Calu3 (cell line): ENCODE data around the gene IKZF1. TPM values are rescaled to one million over a fixed set of nuclear protein-coding genes. Genes with fewer than 3 reads are reported as not detected.

Experiments
- BruUV-seq: library from RNA; stranded (reverse); fragments of 400-500 nt; replicated peaks from 2 replicates; lab custom pipeline; 2021; lab: Mats Ljungman, UMichigan
- CTCF ChIA-PET: fragments of 300-600 bp; sonication (Branson Sonifier 250); formaldehyde crosslinking; loops from one replicate; lab custom pipeline; 2022; ENCODE audit warnings: antibody characterized with exemption; lab: Charles Lee
- DNase-seq: peaks from one replicate; pipeline ENCODE4 v3.0.0; 2022
- H3K27ac Mint-ChIP-seq: one replicate; pipeline ENCODE4 v1.8.0; 2022; ENCODE audit warnings: mixed read lengths; ENCODE audit not compliant: unreplicated experiment
- H3K27me3 Mint-ChIP-seq: one replicate; pipeline ENCODE4 v1.8.0; 2022; ENCODE audit warnings: mixed read lengths; ENCODE audit not compliant: unreplicated experiment
- H3K36me3 Mint-ChIP-seq: one replicate; pipeline ENCODE4 v1.8.0; 2022; ENCODE audit warnings: mild to moderate bottlenecking, moderate library complexity, mixed read lengths; ENCODE audit not compliant: insufficient read depth, unreplicated experiment
- H3K4me1 Mint-ChIP-seq: one replicate; pipeline ENCODE4 v1.8.0; 2022; ENCODE audit warnings: mild to moderate bottlenecking, low read depth, mixed read lengths; ENCODE audit not compliant: unreplicated experiment
- H3K4me3 Mint-ChIP-seq: one replicate; pipeline ENCODE4 v1.8.0; 2022; ENCODE audit warnings: mild to moderate bottlenecking, low read depth, moderate library complexity, mixed read lengths; ENCODE audit not compliant: unreplicated experiment
- H3K9me3 Mint-ChIP-seq: one replicate; pipeline ENCODE4 v1.8.0; 2022; ENCODE audit warnings: low read depth, mixed read lengths; ENCODE audit not compliant: unreplicated experiment
- CTCF ChIP-seq: fragments of 200-600 bp; IDR thresholded peaks from one replicate; pipeline ENCODE4 v1.8.0; 2022; ENCODE audit warnings: antibody characterized with exemption; ENCODE audit not compliant: unreplicated experiment
- intact Hi-C: fragments of 100-400 bp; cut with micrococcal nuclease; formaldehyde crosslinking; loops from one replicate; pipeline ENCODE4 v1.10.0; 2022; ENCODE audit not compliant: unreplicated experiment
- total RNA-seq: library from RNA; stranded (reverse); gene quantifications from 2 replicates; pipeline ENCODE4 v1.2.3, GENCODE V29; 2022

Gene IKZF1
- total RNA-seq, 1 experiment from 2014 or later = 0.28 TPM

GRCh38 chr7:50275430-50275829 is 29.1 kb upstream of the IKZF1 start:
- intact Hi-C loops = no loop called here
- Mint-ChIP-seq H3K27ac (no peak overlapping the region), H3K9me3 (no peaks in the 10 kb centered on the region), H3K36me3 (no peaks in the 10 kb centered on the region), H3K27me3 (peaks cover 81% of the 10 kb centered on the region), H3K4me3 (no peak overlapping the region), H3K4me1 (no peaks in the 10 kb centered on the region)
- no peak for DNase-seq
- CTCF ChIA-PET = no interaction called here
- BruUV-seq = no TSS peak
- TF ChIP-seq CTCF = no peak

- H3K4me1 Mint-ChIP-seq = no peaks in the 10 kb centered on the region
- no TSS peak for BruUV-seq
- H3K27ac Mint-ChIP-seq = no peak overlapping the region
- H3K36me3 Mint-ChIP-seq = no peaks in the 10 kb centered on the region
- CTCF ChIA-PET = no interaction called here
- H3K4me3 Mint-ChIP-seq = no peak overlapping the region
- peaks cover 81% of the 10 kb centered on the region for H3K27me3 Mint-ChIP-seq
- no peak for DNase-seq
- no peaks in the 10 kb centered on the region for H3K9me3 Mint-ChIP-seq
- intact Hi-C loops = no loop called here
- TF ChIP-seq CTCF = no peak
Observed at GRCh38 chr7:50276483-50276882, 28.0 kb upstream of the IKZF1 start.

GRCh38 chr7:50278120-50278519 is 26.4 kb upstream of the IKZF1 start:
- BruUV-seq = no TSS peak
- no peak for TF ChIP-seq CTCF
- Mint-ChIP-seq H3K27ac (no peak overlapping the region), H3K36me3 (no peaks in the 10 kb centered on the region), H3K4me1 (no peaks in the 10 kb centered on the region), H3K9me3 (no peaks in the 10 kb centered on the region), H3K27me3 (peaks cover 86% of the 10 kb centered on the region), H3K4me3 (no peak overlapping the region)
- DNase-seq = no peak
- CTCF ChIA-PET = no interaction called here
- intact Hi-C loops = no loop called here

- Mint-ChIP-seq H3K27ac (no peak overlapping the region), H3K36me3 (no peaks in the 10 kb centered on the region), H3K27me3 (peaks cover 86% of the 10 kb centered on the region), H3K4me3 (no peak overlapping the region), H3K9me3 (no peaks in the 10 kb centered on the region), H3K4me1 (no peaks in the 10 kb centered on the region)
- intact Hi-C loops = no loop called here
- no peak for TF ChIP-seq CTCF
- DNase-seq = no peak
- BruUV-seq = no TSS peak
- CTCF ChIA-PET = interaction anchor here (1.1 kb wide), 1 partner anchor 55 kb away, joined by 3 read pairs; no protein-coding TSS in a partner anchor
Observed at GRCh38 chr7:50281680-50282445, 22.7 kb upstream of the IKZF1 start.
